ENCODE measurements around the gene CDT1.

The CDT1 gene

DNA sequence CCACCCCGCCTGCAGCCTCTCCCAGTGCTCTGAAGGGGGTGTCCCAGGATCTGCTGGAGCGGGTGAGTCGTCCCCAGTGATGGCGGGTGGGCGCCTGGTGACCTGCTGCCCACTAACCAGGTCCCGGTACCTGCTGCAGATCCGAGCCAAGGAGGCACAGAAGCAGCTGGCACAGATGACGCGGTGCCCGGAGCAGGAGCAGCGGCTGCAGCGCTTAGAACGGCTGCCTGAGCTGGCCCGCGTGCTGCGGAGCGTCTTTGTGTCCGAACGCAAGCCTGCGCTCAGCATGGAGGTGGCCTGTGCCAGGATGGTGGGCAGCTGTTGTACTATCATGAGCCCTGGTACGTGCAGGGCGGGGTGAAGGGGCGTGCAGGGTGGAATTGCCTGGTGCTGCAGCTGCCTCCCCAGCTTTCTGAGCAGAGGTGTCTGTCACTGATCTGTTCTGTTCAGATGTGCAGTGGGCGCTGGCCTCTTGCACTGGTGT is 3.6 kb downstream of the CDT1 start:
- Histone ChIP-seq H3K36me3 (ENCODE audit: low read depth) (peaks cover 63% of the 10 kb centered on the region), H3K27ac (ENCODE audit: poor library complexity, severe bottlenecking) (no peak overlapping the region), H3K4me3 (ENCODE audit: severe bottlenecking) (no peak overlapping the region), H3K9me3 (ENCODE audit: severe bottlenecking) (no peaks in the 10 kb centered on the region), H3K4me1 (ENCODE audit: insufficient read depth, poor library complexity, severe bottlenecking) (peaks cover 6% of the 10 kb centered on the region), H3K27me3 (ENCODE audit: insufficient read depth, poor library complexity, severe bottlenecking) (no peaks in the 10 kb centered on the region)
- peak; percentile 72 for DNase-seq (ENCODE audit: low spot score)
- ATAC-seq (ENCODE audit: low read depth): no peak
- TF ChIP-seq CTCF (IDR thresholded peaks at IDR 0.05; ENCODE audit: poor library complexity, severe bottlenecking): no peak

GRCh38 chr16:88807626-88808453 is 4.3 kb downstream of the CDT1 start:
- Histone ChIP-seq H3K27ac (ENCODE audit: poor library complexity, severe bottlenecking) (no peak overlapping the region), H3K9me3 (ENCODE audit: severe bottlenecking) (no peaks in the 10 kb centered on the region), H3K27me3 (ENCODE audit: insufficient read depth, poor library complexity, severe bottlenecking) (no peaks in the 10 kb centered on the region), H3K36me3 (ENCODE audit: low read depth) (peaks cover 63% of the 10 kb centered on the region), H3K4me1 (ENCODE audit: insufficient read depth, poor library complexity, severe bottlenecking) (peaks cover 6% of the 10 kb centered on the region), H3K4me3 (ENCODE audit: severe bottlenecking) (no peak overlapping the region)
- DNase-seq (ENCODE audit: low spot score): peak; percentile 65
- TF ChIP-seq CTCF (IDR thresholded peaks at IDR 0.05; ENCODE audit: poor library complexity, severe bottlenecking): no peak
- no peak for ATAC-seq (ENCODE audit: low read depth)

- ATAC-seq (ENCODE audit: low read depth): no peak
- DNase-seq (ENCODE audit: low spot score): peak; percentile 44
- Histone ChIP-seq H3K27ac (ENCODE audit: poor library complexity, severe bottlenecking) (no peak overlapping the region), H3K4me3 (ENCODE audit: severe bottlenecking) (no peak overlapping the region), H3K4me1 (ENCODE audit: insufficient read depth, poor library complexity, severe bottlenecking) (peaks cover 6% of the 10 kb centered on the region), H3K9me3 (ENCODE audit: severe bottlenecking) (no peaks in the 10 kb centered on the region), H3K27me3 (ENCODE audit: insufficient read depth, poor library complexity, severe bottlenecking) (no peaks in the 10 kb centered on the region), H3K36me3 (ENCODE audit: low read depth) (peaks cover 63% of the 10 kb centered on the region)
- TF ChIP-seq CTCF (IDR thresholded peaks at IDR 0.05; ENCODE audit: poor library complexity, severe bottlenecking): no peak
Observed at GRCh38 chr16:88809068-88809675, 5.6 kb downstream of the CDT1 start.

DNA sequence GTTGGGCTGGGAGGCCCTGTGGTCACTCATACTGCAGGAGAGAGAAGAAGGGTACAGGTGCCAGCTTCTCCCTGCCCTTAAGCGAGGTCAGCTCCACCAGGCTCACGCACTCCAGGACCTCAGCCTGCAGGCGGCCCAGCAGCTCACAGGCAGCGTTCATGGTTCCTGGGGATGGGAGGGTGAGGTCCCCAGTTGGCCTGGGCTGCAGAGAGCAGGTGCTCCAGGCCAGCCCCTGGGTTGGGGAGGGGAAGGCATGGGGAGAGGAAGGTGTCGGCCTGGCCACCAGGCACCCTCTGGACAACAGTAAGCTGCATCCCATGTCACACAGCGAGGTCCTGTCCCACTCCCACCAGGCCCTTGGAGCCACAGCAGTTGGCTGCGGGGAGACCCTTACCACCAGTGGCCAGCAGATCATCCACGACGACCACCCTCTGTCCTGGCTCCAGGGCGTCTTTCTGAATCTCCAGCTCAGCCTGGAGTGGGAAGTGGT is 6.1 kb downstream of the CDT1 start:
- no peak for TF ChIP-seq CTCF (IDR thresholded peaks at IDR 0.05; ENCODE audit: poor library complexity, severe bottlenecking)
- Histone ChIP-seq H3K9me3 (ENCODE audit: severe bottlenecking) (no peaks in the 10 kb centered on the region), H3K4me1 (ENCODE audit: insufficient read depth, poor library complexity, severe bottlenecking) (peaks cover 6% of the 10 kb centered on the region), H3K27ac (ENCODE audit: poor library complexity, severe bottlenecking) (peak overlapping the region; percentile 88), H3K4me3 (ENCODE audit: severe bottlenecking) (no peak overlapping the region), H3K36me3 (ENCODE audit: low read depth) (peaks cover 59% of the 10 kb centered on the region), H3K27me3 (ENCODE audit: insufficient read depth, poor library complexity, severe bottlenecking) (no peaks in the 10 kb centered on the region)
- DNase-seq (ENCODE audit: low spot score): peak; percentile 56
- ATAC-seq (ENCODE audit: low read depth): no peak

Data from RWPE2 (cell line).